ENCODE data around the gene TREH.

GRCh38 chr11:118672846-118673245 is 6.6 kb downstream of the TREH start:
- TF ChIP-seq CTCF (IDR thresholded peaks at IDR 0.05) (no peak), TCF7L2 (IDR thresholded peaks at IDR 0.05; ENCODE audit: low read depth, low read length) (no peak), POLR2AphosphoS5 (IDR thresholded peaks at IDR 0.05; ENCODE audit: low read depth, low read length) (no peak)
